GM12891 (cell line): ENCODE results near the gene TMEM185B.
"Not testable (repeated sequence)": the region's sequence is repeated elsewhere in the genome, so short reads cannot be mapped to it uniquely, and the experiment has no call there.

ENCODE experiments used
- DNase-seq: peaks from one replicate; pipeline ENCODE4 v3.0.0; 2011; ENCODE audit warnings: low spot score; ENCODE audit not compliant: insufficient read length
- FAIRE-seq: peaks from 2 replicates; lab custom pipeline; 2011; peaks lifted over from hg19 to GRCh38; lab: Jason Lieb, UNC
- PAX5 ChIP-seq: IDR thresholded peaks from 2 replicates; pipeline ENCODE4 v1.6.1; 2011; ENCODE audit warnings: low read length, moderate library complexity, mild to moderate bottlenecking; ENCODE audit not compliant: insufficient read depth, severe bottlenecking
- POLR2A ChIP-seq: IDR thresholded peaks from 2 replicates; pipeline ENCODE4 v1.6.1; 2011; ENCODE audit warnings: low read depth, low read length, control low read depth
- POLR2AphosphoS5 ChIP-seq: IDR thresholded peaks from 2 replicates; pipeline ENCODE4 v1.6.1; 2011; ENCODE audit warnings: low read depth, low read length, control low read depth
- POU2F2 ChIP-seq: IDR thresholded peaks from 2 replicates; pipeline ENCODE4 v1.6.1; 2011; ENCODE audit warnings: low read depth, mild to moderate bottlenecking, control low read depth, low read length, moderate library complexity
- SPI1 ChIP-seq: IDR thresholded peaks from 2 replicates; pipeline ENCODE4 v1.6.1; 2011; ENCODE audit warnings: low read depth, low read length, control low read depth
- TAF1 ChIP-seq: IDR thresholded peaks from 2 replicates; pipeline ENCODE4 v1.6.1; 2011; ENCODE audit warnings: low read depth, low read length, control low read depth

The TMEM185B gene

DNA sequence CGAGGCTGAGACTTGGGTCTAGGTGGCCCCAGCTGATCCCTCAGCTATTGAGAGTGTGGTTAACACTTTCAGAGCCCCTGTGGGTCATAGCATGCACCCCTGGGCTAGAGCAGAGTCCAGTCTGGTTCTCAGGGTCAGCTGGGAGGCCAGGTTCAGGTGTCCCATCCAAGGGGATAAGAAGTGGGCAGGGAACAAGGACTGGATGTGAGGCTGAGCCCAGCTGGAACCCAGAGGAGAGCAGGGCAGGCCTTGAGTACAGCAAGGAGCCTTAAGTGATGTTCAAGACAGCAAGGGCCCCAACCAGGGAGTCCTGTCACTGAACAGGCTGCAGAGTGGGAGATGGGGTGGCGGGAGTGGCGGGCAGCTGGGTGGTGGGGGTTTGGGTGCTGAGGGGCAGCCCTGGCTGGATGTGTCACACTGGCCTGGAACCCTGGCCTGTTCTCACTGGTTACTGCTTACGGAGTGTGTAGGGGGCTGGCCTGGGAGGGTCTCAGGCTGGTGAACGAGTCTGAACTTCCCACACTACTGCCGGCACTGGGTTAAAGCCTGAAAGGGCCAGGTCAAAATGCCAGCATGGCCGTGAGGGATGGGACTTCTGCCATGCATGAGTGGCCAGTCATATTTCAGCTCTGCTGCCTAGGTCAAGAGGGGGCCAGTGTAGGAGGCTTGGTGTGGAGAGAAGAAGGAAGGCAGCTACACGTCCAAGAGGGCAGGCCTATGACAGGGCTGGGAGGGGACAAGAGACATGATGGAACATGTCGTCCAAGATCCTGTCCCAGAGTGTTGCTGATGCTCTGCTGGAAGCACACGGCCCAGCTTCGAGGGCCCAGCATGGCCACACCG, 13.6 kb downstream of the TMEM185B start:
- TF ChIP-seq TAF1 (no peak), POLR2A (no peak), POLR2AphosphoS5 (no peak), PAX5 (no peak), POU2F2 (no peak), SPI1 (no peak)
- DNase-seq (no peak), FAIRE-seq (peak; percentile 71)

- FAIRE-seq (no peak), DNase-seq (no peak)
- TF ChIP-seq SPI1, result no peak
- TF ChIP-seq POLR2AphosphoS5, result no peak
- no peak for TF ChIP-seq TAF1
- no peak for TF ChIP-seq PAX5
- no peak for TF ChIP-seq POU2F2
- no peak for TF ChIP-seq POLR2A
These were observed 14.5 kb downstream of the TMEM185B start for GRCh38 chr2:120208381-120209353.

DNA sequence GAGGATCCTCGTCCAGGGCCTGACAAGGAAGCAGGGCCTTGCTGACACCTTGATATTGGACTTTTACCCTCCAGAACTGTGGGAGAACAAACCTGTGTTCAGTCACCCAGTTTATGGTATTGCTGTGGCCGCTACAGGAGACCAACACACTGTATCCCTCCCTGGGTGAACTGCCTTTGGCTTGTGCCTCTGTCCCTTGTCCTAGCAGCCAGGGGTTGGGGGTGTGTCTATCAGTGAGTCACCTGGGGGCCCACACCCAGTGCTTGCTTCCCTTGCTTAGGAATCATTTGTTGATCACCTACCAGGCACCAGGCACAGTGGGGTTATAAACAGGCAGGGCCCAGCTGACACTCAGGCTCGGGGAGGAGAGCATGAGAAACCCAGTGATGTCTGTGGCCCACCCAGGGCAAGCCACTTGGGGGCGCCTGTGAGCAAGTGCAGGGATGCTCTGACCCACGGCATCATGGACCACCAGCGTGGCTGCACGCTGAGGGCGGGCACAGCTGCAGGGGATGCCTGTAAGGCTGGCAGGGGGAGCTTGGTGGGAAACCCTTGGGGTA, 17.1 kb downstream of the TMEM185B start:
- TF ChIP-seq SPI1 (no peak), POLR2A (no peak), PAX5 (no peak), POLR2AphosphoS5 (no peak), POU2F2 (no peak), TAF1 (no peak)
- FAIRE-seq (peak; percentile 60), DNase-seq (no peak)

DNA sequence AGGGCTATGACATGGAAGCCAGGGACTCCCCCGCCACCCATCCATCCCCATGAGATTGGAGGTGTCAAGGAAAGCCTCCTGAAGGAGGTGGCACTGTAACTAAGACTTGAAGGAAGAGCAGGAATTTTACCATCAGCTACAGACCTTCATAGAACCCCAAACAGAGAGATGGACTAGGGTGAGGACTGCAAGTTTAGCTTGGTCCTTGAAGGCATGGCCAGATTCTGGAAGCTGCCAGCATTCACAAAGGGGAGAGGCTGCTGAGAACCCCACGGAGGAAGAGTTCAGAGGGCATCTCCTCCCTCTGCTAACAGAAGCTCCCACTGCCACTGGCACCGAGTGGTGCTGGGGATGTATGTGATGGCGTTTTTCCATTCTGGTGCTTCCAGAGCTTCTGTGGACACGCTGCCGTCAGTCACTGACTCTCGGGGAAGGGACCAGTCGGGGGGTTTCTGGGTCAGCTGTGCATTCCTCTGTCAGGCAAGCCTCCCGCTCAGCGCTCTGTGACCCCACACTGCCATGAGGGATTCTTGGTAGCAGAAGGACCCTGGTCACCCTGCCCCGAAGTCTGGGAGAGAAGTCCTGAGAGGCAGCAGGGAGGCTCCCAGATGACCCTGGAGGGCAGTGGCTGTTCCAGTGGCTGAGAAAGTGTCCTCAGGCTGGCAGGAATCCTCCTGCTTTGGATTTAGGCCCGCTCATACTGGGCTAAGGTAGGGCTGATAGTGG, 18.1 kb downstream of the TMEM185B start:
- TF ChIP-seq POLR2AphosphoS5 (no peak), POLR2A (no peak), SPI1 (no peak), TAF1 (no peak), POU2F2 (no peak), PAX5 (no peak)
- no peak for DNase-seq
- no peak for FAIRE-seq

- TF ChIP-seq POLR2A (no peak), TAF1 (no peak)
- no peak for DNase-seq
- no peak for FAIRE-seq
These were observed 18.8 kb downstream of the TMEM185B start for GRCh38 chr2:120204417-120204816.

GRCh38 chr2:120204022-120204405, 19.2 kb downstream of the TMEM185B start:
- no peak for FAIRE-seq
- TF ChIP-seq PAX5, result no peak
- DNase-seq, result no peak

DNA sequence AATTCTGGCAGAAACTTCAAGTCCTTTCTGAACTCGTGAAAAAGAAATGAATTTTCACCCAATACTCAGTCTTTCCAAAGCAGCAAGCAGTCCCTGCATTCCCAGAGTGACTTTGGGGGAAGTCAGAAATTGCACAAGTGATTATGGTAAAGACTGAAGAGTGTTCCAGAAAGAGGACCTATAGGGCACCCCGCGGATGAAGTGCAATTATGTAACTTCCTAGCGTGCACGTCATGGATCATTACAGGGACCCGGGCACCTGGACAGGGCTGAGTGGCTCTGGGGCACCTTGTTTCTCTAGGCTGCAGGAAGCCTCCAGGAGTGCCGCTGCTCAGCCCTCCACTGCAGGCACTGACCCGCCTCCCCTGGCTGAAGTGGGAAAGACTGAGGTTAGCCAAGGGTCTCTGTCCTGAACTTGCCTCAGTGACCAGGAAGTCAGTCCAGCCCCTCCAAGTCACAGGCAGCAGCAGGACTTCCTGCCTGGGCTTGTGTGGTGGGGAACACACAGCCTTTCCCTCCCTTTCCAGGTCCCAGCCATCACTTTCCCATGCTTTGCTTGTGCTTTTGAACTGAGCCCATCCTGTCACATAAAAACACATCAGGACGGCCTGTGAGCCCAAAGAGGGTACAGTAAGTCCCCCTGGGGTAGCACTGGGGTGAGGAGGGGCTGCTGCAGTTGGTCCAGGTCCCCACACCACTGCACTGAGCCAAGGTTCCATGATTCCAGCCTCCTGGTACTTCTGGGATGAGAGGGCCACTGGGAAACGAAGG, 19.8 kb downstream of the TMEM185B start:
- DNase-seq (no peak), FAIRE-seq (no peak)
- no peak for TF ChIP-seq SPI1
- no peak for TF ChIP-seq POU2F2
- no peak for TF ChIP-seq POLR2AphosphoS5
- TF ChIP-seq POLR2A, result no peak
- TF ChIP-seq TAF1, result no peak
- TF ChIP-seq PAX5, result no peak

GRCh38 chr2:120199817-120200459, 23.3 kb downstream of the TMEM185B start:
- DNase-seq, FAIRE-seq: not testable (repeated sequence)
